HCT116 (cell line): Measurements from ENCODE around the gene LEAP2. TPM values are rescaled to one million over a fixed set of nuclear protein-coding genes. Genes with fewer than 3 reads are reported as not detected.

Experiments used
- ATAC-seq: fragments of 200-7000 bp; cut with Tn5 transposase; 2 replicates; pipeline ENCODE4 v1.9.1; 2020; ENCODE audit warnings: mild to moderate bottlenecking, moderate library complexity
- BruUV-seq: library from RNA; stranded (reverse); fragments of 400-500 nt; replicated peaks from 2 replicates; lab custom pipeline; 2021; lab: Mats Ljungman, UMichigan
- CTCF ChIA-PET: fragments of 300-600 bp; sonication (Branson Sonifier 250); formaldehyde crosslinking; loops from one replicate; lab custom pipeline; 2021; ENCODE audit warnings: antibody characterized with exemption; lab: Charles Lee
- POLR2A ChIA-PET: fragments of 300-600, 350-600 bp; sonication (Branson Sonifier 250); formaldehyde crosslinking; loops from one replicate; lab custom pipeline; 2021; ENCODE audit warnings: antibody characterized with exemption; lab: Charles Lee
- RAD21 ChIA-PET, 2 experiments: fragments of 300-600 bp; sonication (Branson Sonifier 250); formaldehyde crosslinking; loops; one replicate each; lab custom pipeline; 2023; ENCODE audit warnings: low total read pairs in 2 of 2; ENCODE audit not compliant: uncharacterized antibody in 2 of 2, unreplicated experiment in 2 of 2, low non-redundant PET in 1 of 2; lab: Charles Lee
- DNase-seq: peaks from one replicate; pipeline ENCODE4 v3.0.0-alpha.2; 2010; ENCODE audit warnings: low read depth, low spot score
- H2AFZ ChIP-seq: fragments of 200-600 bp; shearing (Covaris generic), sonication (generic); 2 replicates; pipeline ENCODE4 v1.6.1; 2017; ENCODE audit warnings: low read depth, mixed run types, mixed read lengths, antibody characterized with exemption, low read length; ENCODE audit not compliant: poor library complexity, severe bottlenecking
- H3K27ac ChIP-seq: 2 replicates; pipeline ENCODE4 v1.5.1; 2012; ENCODE audit warnings: low read depth, low read length
- H3K27me3 ChIP-seq: fragments of 200-600 bp; sonication (generic); 2 replicates; pipeline ENCODE4 v1.6.1; 2016; ENCODE audit warnings: mixed run types, low read length, mixed read lengths; ENCODE audit not compliant: insufficient read depth
- H3K36me3 ChIP-seq, 2 experiments: fragments of 200-500 bp in 1 of 2; fragments of 200-600 bp in 1 of 2; sonication (Bioruptor generic) in 1 of 2; sonication (generic) in 1 of 2; 2 replicates each; pipeline versions ENCODE4 v1.5.1 to v1.6.1; 2014 to 2016; ENCODE audit warnings: low read length in 2 of 2, inconsistent platforms in 1 of 2, mixed read lengths in 1 of 2, mixed run types in 1 of 2; ENCODE audit not compliant: insufficient read depth in 2 of 2, control insufficient read depth in 1 of 2
- H3K4me1 ChIP-seq, 2 experiments: fragments of 200-600 bp in 1 of 2; sonication (generic) in 1 of 2; 2 replicates each; pipeline versions ENCODE4 v1.5.1 to v1.6.1; 2012 to 2017; ENCODE audit warnings: low read length in 2 of 2, inconsistent platforms in 1 of 2, mild to moderate bottlenecking in 1 of 2, mixed read lengths in 1 of 2, mixed run types in 1 of 2, moderate library complexity in 1 of 2; ENCODE audit not compliant: insufficient read depth in 2 of 2, control insufficient read depth in 1 of 2
- H3K4me2 ChIP-seq: fragments of 200-600 bp; sonication (generic); 2 replicates; pipeline ENCODE4 v1.6.1; 2017; ENCODE audit warnings: mixed run types, low read length, mixed read lengths
- H3K4me3 ChIP-seq, 2 experiments: fragments of 200-600 bp in 1 of 2; sonication (generic) in 1 of 2; replicated peaks in 1 of 2; 2 replicates each; pipeline ENCODE4 v1.5.1; 2011 to 2016; ENCODE audit warnings: low read length in 2 of 2, control low read depth in 1 of 2, low read depth in 1 of 2, mild to moderate bottlenecking in 1 of 2, mixed read lengths in 1 of 2, mixed run types in 1 of 2
- H3K79me2 ChIP-seq: fragments of 200-600 bp; sonication (generic); 2 replicates; pipeline ENCODE4 v1.6.1; 2017; ENCODE audit warnings: mild to moderate bottlenecking, mixed run types, low read length, moderate library complexity, mixed read lengths; ENCODE audit not compliant: insufficient read depth
- H3K9ac ChIP-seq: fragments of 200-600 bp; sonication (generic); 2 replicates; pipeline ENCODE4 v1.6.1; 2016; ENCODE audit warnings: low read length, mixed read lengths
- H3K9me2 ChIP-seq: fragments of 200-600 bp; sonication (generic), shearing (Covaris generic); 2 replicates; pipeline ENCODE4 v1.6.1; 2017; ENCODE audit warnings: mixed run types, mild to moderate bottlenecking, moderate library complexity; ENCODE audit not compliant: insufficient read depth
- H3K9me3 ChIP-seq, 2 experiments: fragments of 200-500 bp in 1 of 2; fragments of 200-600 bp in 1 of 2; sonication (Bioruptor generic) in 1 of 2; sonication (generic) in 1 of 2; 2 replicates each; pipeline ENCODE4 v1.6.1; 2014 to 2017; ENCODE audit warnings: low read length in 2 of 2, mixed read lengths in 2 of 2, inconsistent platforms in 1 of 2, low read depth in 1 of 2, mild to moderate bottlenecking in 1 of 2, mixed run types in 1 of 2, moderate library complexity in 1 of 2; ENCODE audit not compliant: control insufficient read depth in 1 of 2, insufficient read depth in 1 of 2
- H4K20me1 ChIP-seq: fragments of 200-600 bp; sonication (generic), shearing (Covaris generic); 2 replicates; pipeline ENCODE4 v1.6.1; 2017; ENCODE audit warnings: mixed run types, mild to moderate bottlenecking, moderate library complexity; ENCODE audit not compliant: insufficient read depth
- ATF3 ChIP-seq: IDR thresholded peaks from 2 replicates; pipeline ENCODE4 v1.6.1; 2012
- EGR1 ChIP-seq: IDR thresholded peaks from 2 replicates; pipeline ENCODE4 v1.6.1; 2012; ENCODE audit warnings: low read depth
- REST ChIP-seq: IDR thresholded peaks from 2 replicates; pipeline ENCODE4 v1.6.1; 2012; ENCODE audit warnings: low read depth
- SIN3A ChIP-seq: IDR thresholded peaks from 2 replicates; pipeline ENCODE4 v1.6.1; 2012; ENCODE audit warnings: low read depth
- TCF7L2 ChIP-seq: IDR thresholded peaks from 2 replicates; pipeline ENCODE4 v1.7.0; 2011; ENCODE audit warnings: borderline replicate concordance, inconsistent platforms; ENCODE audit not compliant: insufficient read depth, insufficient read length; ENCODE audit errors: extremely low read depth
- YY1 ChIP-seq: IDR thresholded peaks from 2 replicates; pipeline ENCODE4 v1.6.1; 2011; ENCODE audit warnings: low read length, low read depth, moderate library complexity, mild to moderate bottlenecking; ENCODE audit not compliant: insufficient replicate concordance; ENCODE audit errors: extremely low read depth
- intact Hi-C: fragments of 100-400 bp; cut with micrococcal nuclease; formaldehyde crosslinking; loops from 2 replicates; pipeline ENCODE4 v1.10.0; 2022
- total RNA-seq: library from RNA; stranded (reverse); gene quantifications from one replicate; pipeline ENCODE4 v1.2.1, GENCODE V29; 2021; ENCODE audit not compliant: unreplicated experiment

LEAP2 gene
- total RNA-seq, 1 experiment from 2014 or later = 1.2 TPM

- H3K4me1 ChIP-seq = no peaks in the 10 kb centered on the region
- TF ChIP-seq EGR1 (no peak), SIN3A (no peak), TCF7L2 (no peak), REST (no peak), ATF3 (no peak), YY1 (no peak)
- no peak overlapping the region for H3K9ac ChIP-seq
- no peak overlapping the region for H3K4me2 ChIP-seq
- no peaks in the 10 kb centered on the region for H3K9me3 ChIP-seq
- H3K4me3 ChIP-seq = no peak overlapping the region
- no peaks in the 10 kb centered on the region for H3K27me3 ChIP-seq
- POLR2A ChIA-PET = no interaction called here
- RAD21 ChIA-PET = no interaction called here
- intact Hi-C loops = no loop called here
- DNase-seq (no peak), ATAC-seq (no peak)
- no peak overlapping the region for H2AFZ ChIP-seq
- H3K27ac ChIP-seq = no peak overlapping the region
- BruUV-seq = no TSS peak
- no peaks in the 10 kb centered on the region for H3K79me2 ChIP-seq
- no peaks in the 10 kb centered on the region for H3K9me2 ChIP-seq
- H3K36me3 ChIP-seq = peaks cover 12 to 31% of the 10 kb centered on the region in 2 experiments; a peak in 3 of 4 replicates
- H4K20me1 ChIP-seq = no peaks in the 10 kb centered on the region
- CTCF ChIA-PET = no interaction called here
These were observed 4.0 kb downstream of the LEAP2 start for GRCh38 chr5:132877466-132877865.
